ENCODE results near the gene ANKRD40.

Gene ANKRD40

GRCh38 chr17:50660887-50661345, 46.8 kb downstream of the ANKRD40 start:
- no peaks in the 10 kb centered on the region; the same call in 1 of the 2 replicates for H3K27me3 ChIP-seq (ENCODE audit: insufficient read depth, low read length)
- H3K79me2 ChIP-seq (ENCODE audit: insufficient read depth, low read length) = no peaks in the 10 kb centered on the region
- H3K9me2 ChIP-seq (ENCODE audit: low read depth, low read length) = no peaks in the 10 kb centered on the region
- no peaks in the 10 kb centered on the region for H3K36me3 ChIP-seq (ENCODE audit: insufficient read depth, low read length)
- no peaks in the 10 kb centered on the region for H3K4me1 ChIP-seq (ENCODE audit: insufficient read depth, low read length, severe bottlenecking)
- TF ChIP-seq CTCF (IDR thresholded peaks at IDR 0.05; ENCODE audit: low read length) = no peak
- no peak for TF ChIP-seq EZH2 (IDR thresholded peaks at IDR 0.05; ENCODE audit: borderline replicate concordance, low read length)
- no peaks in the 10 kb centered on the region for H3K9me3 ChIP-seq (ENCODE audit: low read length)
- no peaks in the 10 kb centered on the region for H3F3A ChIP-seq (ENCODE audit: insufficient read depth, low read length)
- no peak overlapping the region for H3K9ac ChIP-seq (ENCODE audit: low read length)
- no peak overlapping the region for H2AFZ ChIP-seq (ENCODE audit: low read length)
- no peaks in the 10 kb centered on the region for H4K20me1 ChIP-seq (ENCODE audit: insufficient read depth, low read length)
- H3K4me2 ChIP-seq (ENCODE audit: low read length) = no peak overlapping the region
- H3K27ac ChIP-seq (ENCODE audit: low read depth, low read length, poor library complexity, severe bottlenecking) = no peak overlapping the region
- no peak overlapping the region for H3K4me3 ChIP-seq (ENCODE audit: low read depth, low read length, poor library complexity, severe bottlenecking)

GRCh38 chr17:50660042-50660886, 47.5 kb downstream of the ANKRD40 start:
- H3K4me2 ChIP-seq (ENCODE audit: low read length) = no peak overlapping the region
- H4K20me1 ChIP-seq (ENCODE audit: insufficient read depth, low read length) = no peaks in the 10 kb centered on the region
- no peaks in the 10 kb centered on the region for H3K4me1 ChIP-seq (ENCODE audit: insufficient read depth, low read length, severe bottlenecking)
- H3K9me3 ChIP-seq (ENCODE audit: low read length) = no peaks in the 10 kb centered on the region
- no peak overlapping the region for H3K4me3 ChIP-seq (ENCODE audit: low read depth, low read length, poor library complexity, severe bottlenecking)
- H2AFZ ChIP-seq (ENCODE audit: low read length) = no peak overlapping the region
- no peaks in the 10 kb centered on the region for H3K79me2 ChIP-seq (ENCODE audit: insufficient read depth, low read length)
- H3K27ac ChIP-seq (ENCODE audit: low read depth, low read length, poor library complexity, severe bottlenecking) = no peak overlapping the region
- H3K9me2 ChIP-seq (ENCODE audit: low read depth, low read length) = no peaks in the 10 kb centered on the region
- no peaks in the 10 kb centered on the region for H3F3A ChIP-seq (ENCODE audit: insufficient read depth, low read length)
- TF ChIP-seq CTCF (IDR thresholded peaks at IDR 0.05; ENCODE audit: low read length) (no peak), EZH2 (IDR thresholded peaks at IDR 0.05; ENCODE audit: borderline replicate concordance, low read length) (no peak)
- H3K9ac ChIP-seq (ENCODE audit: low read length) = no peak overlapping the region
- H3K36me3 ChIP-seq (ENCODE audit: insufficient read depth, low read length) = no peaks in the 10 kb centered on the region
- no peaks in the 10 kb centered on the region; the same call in 1 of the 2 replicates for H3K27me3 ChIP-seq (ENCODE audit: insufficient read depth, low read length)

- TF ChIP-seq CTCF (IDR thresholded peaks at IDR 0.05; ENCODE audit: low read length) (no peak), EZH2 (IDR thresholded peaks at IDR 0.05; ENCODE audit: borderline replicate concordance, low read length) (no peak)
- Histone ChIP-seq H3K27me3 (ENCODE audit: insufficient read depth, low read length) (no peaks in the 10 kb centered on the region; the same call in 1 of the 2 replicates), H3K4me1 (ENCODE audit: insufficient read depth, low read length, severe bottlenecking) (no peaks in the 10 kb centered on the region), H3K9me2 (ENCODE audit: low read depth, low read length) (no peaks in the 10 kb centered on the region), H3F3A (ENCODE audit: insufficient read depth, low read length) (no peaks in the 10 kb centered on the region), H4K20me1 (ENCODE audit: insufficient read depth, low read length) (no peaks in the 10 kb centered on the region), H3K36me3 (ENCODE audit: insufficient read depth, low read length) (no peaks in the 10 kb centered on the region), H3K79me2 (ENCODE audit: insufficient read depth, low read length) (no peaks in the 10 kb centered on the region), H3K27ac (ENCODE audit: low read depth, low read length, poor library complexity, severe bottlenecking) (no peak overlapping the region), H3K9me3 (ENCODE audit: low read length) (no peaks in the 10 kb centered on the region), H2AFZ (ENCODE audit: low read length) (no peak overlapping the region), H3K4me2 (ENCODE audit: low read length) (no peak overlapping the region), H3K9ac (ENCODE audit: low read length) (no peak overlapping the region), H3K4me3 (ENCODE audit: low read depth, low read length, poor library complexity, severe bottlenecking) (no peak overlapping the region)
Observed at GRCh38 chr17:50659179-50659578, 48.5 kb downstream of the ANKRD40 start.

Data from OCI-LY1 (cell line).